Measurements from ENCODE around the gene WWOX. TPM values are rescaled to one million over a fixed set of nuclear protein-coding genes. Genes with fewer than 3 reads are reported as not detected.

WWOX gene
- total RNA-seq, 5 donors from 2014 or later (not counting 1 experiment from before 2014, with no cell fraction given), result 21.2 to 26.0 (median 22.6) TPM

DNA sequence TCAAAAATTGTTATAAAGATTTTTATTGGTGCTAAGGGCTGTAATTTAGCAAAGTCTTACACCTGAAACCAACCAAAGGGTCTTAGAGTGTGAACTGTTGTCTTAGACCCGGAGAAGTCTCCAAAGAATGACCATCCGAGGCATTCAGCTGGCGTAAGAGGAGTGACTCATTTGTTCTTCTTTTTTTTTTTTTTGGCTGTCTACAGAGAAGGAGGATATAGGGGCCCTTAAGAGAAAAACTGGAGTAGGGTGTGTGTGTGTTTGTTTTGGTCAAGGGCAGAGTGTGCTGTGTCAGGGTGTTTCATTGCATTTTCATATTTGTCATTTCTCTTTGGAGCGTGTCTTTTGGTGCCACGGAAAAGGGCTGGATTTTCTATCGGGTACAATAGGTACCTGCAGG lies 508.0 kb downstream of the WWOX start:
- WGBS (ENCODE audit: insufficient coverage), result 92% methylated on average over 3 of the region's 6 CpGs

DNA sequence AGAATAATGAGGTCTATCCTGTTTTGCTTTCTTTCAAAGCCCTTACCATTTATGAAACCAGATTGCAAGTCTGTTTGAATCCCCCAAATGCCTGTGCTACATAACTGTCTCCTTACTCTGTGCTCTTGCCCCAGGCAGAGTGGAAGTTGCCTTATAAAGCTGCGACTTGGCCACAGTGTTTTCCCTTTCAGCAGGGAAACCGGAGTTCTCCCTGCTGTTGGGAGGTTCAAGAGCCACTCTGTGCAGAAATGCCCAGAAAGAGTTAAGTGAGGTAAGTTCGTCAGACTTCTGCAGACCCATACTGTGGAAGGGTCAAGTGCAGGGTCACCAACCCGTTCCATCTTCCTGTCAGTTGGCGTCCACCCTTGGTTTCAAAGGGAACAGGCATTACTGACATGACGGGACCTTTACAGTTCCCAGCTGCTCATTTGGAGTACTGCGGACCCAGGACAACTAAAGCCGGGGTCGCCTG lies 508.9 kb downstream of the WWOX start:
- H3K9me3 Mint-ChIP-seq, result no peaks in the 10 kb centered on the region
- no peak for ATAC-seq (replicated peaks in 1 of 4)
- H3K4me1 ChIP-seq (ENCODE audit: control insufficient read depth in 1 of 2, extremely low read depth in 1 of 2, insufficient read depth in 2 of 2, low read length in 2 of 2), result peaks cover 0 to 4% of the 10 kb centered on the region in 2 experiments
- H3K4me3 Mint-ChIP-seq, result no peak overlapping the region
- H3K27ac ChIP-seq (ENCODE audit: low read length), result no peak overlapping the region
- H3K9me3 ChIP-seq, result no peaks in the 10 kb centered on the region
- H3K36me3 ChIP-seq (ENCODE audit: control insufficient read depth in 2 of 2, extremely low read depth in 1 of 2, insufficient read depth in 1 of 2, low read length in 1 of 2), result no peaks in the 10 kb centered on the region
- ChIA-PET CTCF (no interaction called here), POLR2A (no interaction called here)
- H3K4me3 ChIP-seq (ENCODE audit: control insufficient read depth in 1 of 2, extremely low read depth in 1 of 2, low read length in 1 of 2), result no peak overlapping the region
- 92% methylated on average over 5 of the region's 9 CpGs for WGBS (ENCODE audit: insufficient coverage)
- H3K27ac Mint-ChIP-seq, result no peak overlapping the region
- H3K4me1 Mint-ChIP-seq, result peaks cover 10 to 16% (median 14%) of the 10 kb centered on the region in 3 donors
- DNase-seq, result no peak
- no peaks in the 10 kb centered on the region for H3K27me3 ChIP-seq (replicated peaks in 1 of 2; ENCODE audit: control insufficient read depth in 2 of 2, extremely low read depth in 1 of 2, insufficient read depth in 2 of 2, low read length in 1 of 2)
- no peaks in the 10 kb centered on the region for H3K27me3 Mint-ChIP-seq
- no peaks in the 10 kb centered on the region for H3K36me3 Mint-ChIP-seq

More for the DNA sequence above, 508.0 kb downstream of the WWOX start:
- ATAC-seq (replicated peaks in 1 of 4), result no peak
- Mint-ChIP-seq H3K4me1 (peaks cover 10 to 16% (median 14%) of the 10 kb centered on the region in 3 donors), H3K36me3 (no peaks in the 10 kb centered on the region), H3K27ac (no peak overlapping the region), H3K4me3 (no peak overlapping the region), H3K9me3 (no peaks in the 10 kb centered on the region), H3K27me3 (no peaks in the 10 kb centered on the region)
- CTCF ChIA-PET, result no interaction called here
- Histone ChIP-seq H3K4me1 (ENCODE audit: control insufficient read depth in 1 of 2, extremely low read depth in 1 of 2, insufficient read depth in 2 of 2, low read length in 2 of 2) (peaks cover 0 to 4% of the 10 kb centered on the region in 2 experiments), H3K27ac (ENCODE audit: low read length) (no peak overlapping the region), H3K9me3 (no peaks in the 10 kb centered on the region), H3K36me3 (ENCODE audit: control insufficient read depth in 2 of 2, extremely low read depth in 1 of 2, insufficient read depth in 1 of 2, low read length in 1 of 2) (no peaks in the 10 kb centered on the region), H3K27me3 (replicated peaks in 1 of 2; ENCODE audit: control insufficient read depth in 2 of 2, extremely low read depth in 1 of 2, insufficient read depth in 2 of 2, low read length in 1 of 2) (no peaks in the 10 kb centered on the region), H3K4me3 (ENCODE audit: control insufficient read depth in 1 of 2, extremely low read depth in 1 of 2, low read length in 1 of 2) (no peak overlapping the region)
- no peak for DNase-seq
- POLR2A ChIA-PET, result no interaction called here

DNA sequence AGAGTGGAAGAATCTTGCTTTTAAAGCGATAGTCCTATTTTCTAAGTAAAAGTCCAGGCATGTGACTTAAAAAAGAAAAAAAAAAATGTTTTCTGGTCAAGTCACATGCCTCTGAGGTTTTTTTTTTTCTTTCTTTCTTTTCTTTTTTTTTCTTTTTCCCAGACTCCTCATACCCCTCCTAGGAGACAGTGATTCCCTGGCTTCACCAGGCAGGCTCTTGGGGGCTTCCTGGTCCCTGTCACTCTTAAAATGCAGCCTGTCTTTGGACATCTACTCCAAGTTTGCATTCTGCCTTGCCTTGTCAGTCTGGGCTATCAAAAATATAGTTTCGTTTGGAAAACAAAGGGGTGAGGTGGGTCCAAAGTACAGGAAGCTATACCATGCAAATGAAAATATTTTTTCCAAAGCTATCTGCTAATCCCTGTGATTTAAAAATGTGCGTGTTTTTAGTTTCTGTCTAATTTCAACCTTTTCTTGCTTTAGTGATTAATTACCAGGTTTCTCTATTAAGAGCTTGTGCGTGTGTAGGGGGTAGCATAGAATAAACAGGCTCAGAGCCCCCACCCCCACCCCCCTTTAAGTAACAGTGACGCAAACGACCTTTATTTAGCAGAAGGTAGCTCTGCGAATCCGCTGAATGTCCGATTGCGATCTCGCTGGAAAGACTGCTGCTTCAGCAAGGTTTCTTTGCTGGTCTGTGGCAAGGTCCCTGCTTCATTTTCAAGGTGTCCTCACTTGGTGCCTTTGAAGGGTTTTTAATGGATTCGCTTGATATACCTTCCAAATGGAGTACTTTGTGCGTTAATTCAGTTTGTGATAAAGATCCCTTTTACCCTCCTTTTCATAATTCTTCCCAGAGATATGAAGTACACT lies 510.2 kb downstream of the WWOX start:
- H3K9me3 Mint-ChIP-seq, result no peaks in the 10 kb centered on the region
- Histone ChIP-seq H3K9me3 (no peaks in the 10 kb centered on the region), H3K36me3 (ENCODE audit: control insufficient read depth in 2 of 2, extremely low read depth in 1 of 2, insufficient read depth in 1 of 2, low read length in 1 of 2) (no peaks in the 10 kb centered on the region), H3K27me3 (replicated peaks in 1 of 2; ENCODE audit: control insufficient read depth in 2 of 2, extremely low read depth in 1 of 2, insufficient read depth in 2 of 2, low read length in 1 of 2) (no peaks in the 10 kb centered on the region), H3K4me1 (ENCODE audit: control insufficient read depth in 1 of 2, extremely low read depth in 1 of 2, insufficient read depth in 2 of 2, low read length in 2 of 2) (peaks cover 0 to 4% of the 10 kb centered on the region in 2 experiments), H3K4me3 (ENCODE audit: control insufficient read depth in 1 of 2, extremely low read depth in 1 of 2, low read length in 1 of 2) (no peak overlapping the region), H3K27ac (ENCODE audit: low read length) (no peak overlapping the region)
- DNase-seq, result no peak
- H3K36me3 Mint-ChIP-seq, result no peaks in the 10 kb centered on the region
- H3K27me3 Mint-ChIP-seq, result no peaks in the 10 kb centered on the region
- ATAC-seq (replicated peaks in 1 of 4), result no peak
- ChIA-PET POLR2A (no interaction called here), CTCF (no interaction called here)
- no peak overlapping the region for H3K4me3 Mint-ChIP-seq
- H3K4me1 Mint-ChIP-seq, result peaks cover 10 to 16% (median 14%) of the 10 kb centered on the region in 3 donors
- H3K27ac Mint-ChIP-seq, result no peak overlapping the region
- 90% methylated on average over 7 of the region's 13 CpGs for WGBS (ENCODE audit: insufficient coverage)

DNA sequence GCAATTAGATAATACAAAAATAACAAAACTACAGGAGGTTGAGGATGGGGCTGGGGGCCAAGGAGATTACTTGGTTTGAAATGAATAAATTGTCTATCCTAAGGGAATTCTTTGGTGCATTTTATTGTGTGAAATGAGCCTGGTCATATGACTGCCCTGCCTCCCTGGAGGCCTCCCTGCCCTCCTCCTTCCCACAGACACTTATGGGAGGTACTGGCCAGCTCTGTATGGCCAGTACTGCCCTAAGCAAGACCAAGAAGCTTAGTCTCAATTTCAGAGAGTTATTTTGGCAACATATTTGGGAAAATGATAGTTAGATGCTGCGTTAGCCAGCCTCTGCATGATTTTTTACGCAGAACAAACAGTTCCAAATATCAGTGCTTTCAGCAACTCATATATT lies 511.9 kb downstream of the WWOX start:
- no peaks in the 10 kb centered on the region for H3K9me3 Mint-ChIP-seq
- H3K4me1 Mint-ChIP-seq, result peaks cover 10 to 14% (median 13%) of the 10 kb centered on the region in 3 donors

DNA sequence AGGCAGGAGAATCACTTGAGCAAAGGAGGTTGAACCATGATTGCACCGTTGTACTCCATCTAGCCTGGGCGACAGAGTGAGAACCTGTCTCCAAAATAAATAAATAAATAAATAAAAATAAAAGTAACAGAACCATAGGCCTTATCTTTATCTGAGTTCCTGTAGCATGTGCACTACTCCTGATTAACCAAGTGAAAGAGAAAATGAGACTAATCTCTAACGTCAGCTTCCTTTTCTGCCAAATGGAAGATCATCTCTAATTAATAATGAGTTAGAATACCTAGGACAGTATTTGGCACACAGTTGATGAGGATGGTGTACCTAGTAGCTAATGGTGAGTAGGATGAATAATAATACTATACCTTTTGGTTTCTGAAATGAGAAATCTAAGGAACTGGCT lies 520.4 kb downstream of the WWOX start:
- Histone ChIP-seq H3K36me3 (ENCODE audit: control insufficient read depth in 2 of 2, extremely low read depth in 1 of 2, insufficient read depth in 1 of 2, low read length in 1 of 2) (no peaks in the 10 kb centered on the region), H3K4me3 (ENCODE audit: control insufficient read depth in 1 of 2, extremely low read depth in 1 of 2, low read length in 1 of 2) (no peak overlapping the region), H3K27me3 (replicated peaks in 1 of 2; ENCODE audit: control insufficient read depth in 2 of 2, extremely low read depth in 1 of 2, insufficient read depth in 2 of 2, low read length in 1 of 2) (no peaks in the 10 kb centered on the region), H3K27ac (ENCODE audit: low read length) (no peak overlapping the region), H3K4me1 (ENCODE audit: control insufficient read depth in 1 of 2, extremely low read depth in 1 of 2, insufficient read depth in 2 of 2, low read length in 2 of 2) (no peaks in the 10 kb centered on the region), H3K9me3 (no peaks in the 10 kb centered on the region)
- H3K4me3 Mint-ChIP-seq, result no peak overlapping the region
- peaks cover 12% of the 10 kb centered on the region for H3K36me3 Mint-ChIP-seq
- ATAC-seq (replicated peaks in 1 of 4), result no peak
- CTCF ChIA-PET, result no interaction called here
- POLR2A ChIA-PET, result no interaction called here
- DNase-seq, result no peak
- H3K9me3 Mint-ChIP-seq, result peaks cover 0 to 15% (median 4%) of the 10 kb centered on the region in 3 donors
- H3K4me1 Mint-ChIP-seq, result peaks cover 0 to 1% (median 0%) of the 10 kb centered on the region in 3 donors
- no peak overlapping the region for H3K27ac Mint-ChIP-seq
- no peaks in the 10 kb centered on the region for H3K27me3 Mint-ChIP-seq
- WGBS (ENCODE audit: insufficient coverage), result no CpG with 5 or more reads among the region's 3 CpGs

More for the DNA sequence above, 511.9 kb downstream of the WWOX start:
- Mint-ChIP-seq H3K27me3 (no peaks in the 10 kb centered on the region), H3K27ac (no peak overlapping the region), H3K4me3 (no peak overlapping the region), H3K36me3 (no peaks in the 10 kb centered on the region)
- Histone ChIP-seq H3K4me3 (ENCODE audit: control insufficient read depth in 1 of 2, extremely low read depth in 1 of 2, low read length in 1 of 2) (no peak overlapping the region), H3K9me3 (no peaks in the 10 kb centered on the region), H3K36me3 (ENCODE audit: control insufficient read depth in 2 of 2, extremely low read depth in 1 of 2, insufficient read depth in 1 of 2, low read length in 1 of 2) (no peaks in the 10 kb centered on the region), H3K4me1 (ENCODE audit: control insufficient read depth in 1 of 2, extremely low read depth in 1 of 2, insufficient read depth in 2 of 2, low read length in 2 of 2) (peaks cover 0 to 4% of the 10 kb centered on the region in 2 experiments), H3K27ac (ENCODE audit: low read length) (no peak overlapping the region), H3K27me3 (replicated peaks in 1 of 2; ENCODE audit: control insufficient read depth in 2 of 2, extremely low read depth in 1 of 2, insufficient read depth in 2 of 2, low read length in 1 of 2) (no peaks in the 10 kb centered on the region)
- DNase-seq, result no peak
- POLR2A ChIA-PET, result no interaction called here
- CTCF ChIA-PET, result no interaction called here
- WGBS (ENCODE audit: insufficient coverage), result no CpG with 5 or more reads among the region's 2 CpGs
- ATAC-seq (replicated peaks in 1 of 4), result no peak

DNA sequence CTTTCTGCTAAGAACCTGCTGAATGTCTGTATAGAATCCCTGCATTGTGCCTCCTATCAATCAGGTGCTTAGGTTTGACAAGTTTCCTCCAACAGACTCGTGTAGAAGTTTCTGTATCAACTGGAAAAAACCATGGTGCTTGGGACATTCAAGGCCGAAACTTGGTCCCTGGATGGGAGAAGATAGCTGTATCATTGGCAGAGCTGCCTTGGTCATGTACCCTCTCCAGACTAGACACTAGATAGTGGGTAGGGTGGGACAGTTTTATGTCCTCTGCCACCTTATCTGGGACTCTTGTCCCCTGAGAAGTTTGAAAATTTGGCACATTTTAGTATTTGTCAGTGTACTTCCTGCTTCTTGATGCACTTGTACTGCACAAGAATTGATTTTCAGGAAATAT lies 520.8 kb downstream of the WWOX start:
- Mint-ChIP-seq H3K4me3 (no peak overlapping the region), H3K27ac (no peak overlapping the region), H3K27me3 (no peaks in the 10 kb centered on the region), H3K36me3 (peaks cover 12% of the 10 kb centered on the region), H3K4me1 (peaks cover 0 to 1% (median 0%) of the 10 kb centered on the region in 3 donors), H3K9me3 (peaks cover 0 to 15% (median 4%) of the 10 kb centered on the region in 3 donors)
- Histone ChIP-seq H3K4me1 (ENCODE audit: control insufficient read depth in 1 of 2, extremely low read depth in 1 of 2, insufficient read depth in 2 of 2, low read length in 2 of 2) (no peaks in the 10 kb centered on the region), H3K36me3 (ENCODE audit: control insufficient read depth in 2 of 2, extremely low read depth in 1 of 2, insufficient read depth in 1 of 2, low read length in 1 of 2) (no peaks in the 10 kb centered on the region), H3K9me3 (no peaks in the 10 kb centered on the region), H3K4me3 (ENCODE audit: control insufficient read depth in 1 of 2, extremely low read depth in 1 of 2, low read length in 1 of 2) (no peak overlapping the region), H3K27ac (ENCODE audit: low read length) (no peak overlapping the region), H3K27me3 (replicated peaks in 1 of 2; ENCODE audit: control insufficient read depth in 2 of 2, extremely low read depth in 1 of 2, insufficient read depth in 2 of 2, low read length in 1 of 2) (no peaks in the 10 kb centered on the region)
- POLR2A ChIA-PET, result no interaction called here
- WGBS (ENCODE audit: insufficient coverage), result no CpG with 5 or more reads among the region's 2 CpGs
- ATAC-seq (replicated peaks in 1 of 4) (no peak), DNase-seq (no peak)
- CTCF ChIA-PET, result no interaction called here
